ENCODE results near the gene ADCY2.

Gene ADCY2

DNA sequence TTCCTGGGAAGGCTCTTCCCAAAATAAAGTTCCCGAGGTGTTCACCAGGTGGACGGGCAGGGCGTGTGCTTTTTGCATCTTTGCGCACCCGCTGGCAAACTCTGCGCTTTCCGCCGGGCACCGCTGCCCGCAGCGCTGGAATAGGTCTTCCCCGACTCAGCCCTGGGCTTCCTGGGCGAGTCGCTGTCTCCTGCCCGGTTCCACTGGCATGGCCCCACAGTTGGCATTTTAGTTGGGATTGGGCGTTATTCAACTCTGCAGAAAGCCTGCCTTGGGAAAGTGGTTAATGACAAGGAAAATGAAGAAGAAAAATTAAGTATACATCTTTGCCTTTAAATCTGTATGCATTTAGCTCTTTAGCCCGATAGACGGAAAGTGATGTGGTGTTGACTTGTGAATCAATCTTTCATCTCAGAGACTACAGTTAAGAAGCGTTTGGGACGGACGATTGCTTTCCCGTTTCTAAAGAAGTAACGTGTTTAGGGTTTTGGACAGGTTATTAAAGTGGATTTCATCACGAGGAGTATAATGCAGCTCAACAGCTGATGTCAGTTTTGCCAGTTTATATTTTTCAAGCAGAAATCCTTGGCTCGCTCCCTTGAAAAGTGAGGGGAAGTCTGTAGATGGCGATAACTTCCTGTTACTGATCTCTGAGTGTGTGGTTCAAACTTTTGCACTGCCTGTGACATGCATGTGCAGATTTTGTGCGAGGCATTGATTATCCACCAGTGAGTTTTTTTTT, 946 bp downstream of the ADCY2 start:
- TF ChIP-seq ZFP30 (CRISPR knock-in tag; IDR thresholded peaks at IDR 0.05): no peak
- TF ChIP-seq GLIS3 (CRISPR knock-in tag; IDR thresholded peaks at IDR 0.05): no peak
- no peak for TF ChIP-seq TSHZ2 (CRISPR knock-in tag; IDR thresholded peaks at IDR 0.05)
- no peak for TF ChIP-seq PPARA (CRISPR knock-in tag; IDR thresholded peaks at IDR 0.05; ENCODE audit: borderline replicate concordance)
- no peak for TF ChIP-seq ZNF565 (CRISPR knock-in tag; conservative IDR thresholded peaks at IDR 0.05; ENCODE audit: low read depth)
- TF ChIP-seq ESRRG (CRISPR knock-in tag; IDR thresholded peaks at IDR 0.05): no peak
- no peak for TF ChIP-seq BACH2 (CRISPR knock-in tag; IDR thresholded peaks at IDR 0.05; ENCODE audit: borderline replicate concordance)
- no peak for TF ChIP-seq POU6F1 (CRISPR knock-in tag; IDR thresholded peaks at IDR 0.05; ENCODE audit: borderline replicate concordance, low read depth)
- TF ChIP-seq ZNF70 (CRISPR knock-in tag; IDR thresholded peaks at IDR 0.05): no peak
- no peak for TF ChIP-seq CSDC2 (CRISPR knock-in tag; IDR thresholded peaks at IDR 0.05)

DNA sequence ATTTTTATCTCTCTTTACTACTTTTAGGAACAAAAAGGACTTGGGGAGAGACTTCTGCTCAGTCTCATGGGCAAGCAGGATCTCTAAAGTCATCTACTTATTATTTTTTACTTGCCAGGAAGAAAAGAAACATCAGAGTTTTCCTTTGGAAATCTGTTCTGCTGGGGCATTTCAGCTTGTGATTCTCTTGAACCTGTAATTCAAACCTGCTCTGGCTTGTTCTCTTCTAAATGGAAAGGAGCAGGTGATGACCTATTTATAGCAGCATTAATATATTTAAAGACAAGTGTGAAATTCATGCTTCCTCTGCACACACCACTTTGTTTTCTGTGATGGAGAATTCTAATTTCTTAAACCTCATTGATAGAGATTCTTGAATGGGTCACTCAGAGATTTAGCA, 2.0 kb downstream of the ADCY2 start:
- TF ChIP-seq TOX (CRISPR knock-in tag; IDR thresholded peaks at IDR 0.05; ENCODE audit: borderline replicate concordance) (no peak), CSRNP3 (CRISPR knock-in tag; IDR thresholded peaks at IDR 0.05) (no peak), SNAI2 (CRISPR knock-in tag; IDR thresholded peaks at IDR 0.05) (no peak), ZFP3 (CRISPR knock-in tag; IDR thresholded peaks at IDR 0.05) (no peak), TSHZ2 (CRISPR knock-in tag; IDR thresholded peaks at IDR 0.05) (no peak), PPARA (CRISPR knock-in tag; IDR thresholded peaks at IDR 0.05; ENCODE audit: borderline replicate concordance) (no peak), ZNF8 (CRISPR knock-in tag; IDR thresholded peaks at IDR 0.05) (no peak), ARNTL (CRISPR knock-in tag; IDR thresholded peaks at IDR 0.05; ENCODE audit: borderline replicate concordance, low read depth) (no peak), OSR1 (CRISPR knock-in tag; IDR thresholded peaks at IDR 0.05) (no peak), CSDC2 (CRISPR knock-in tag; IDR thresholded peaks at IDR 0.05) (no peak), ZNF70 (CRISPR knock-in tag; IDR thresholded peaks at IDR 0.05) (no peak), ZFP30 (CRISPR knock-in tag; IDR thresholded peaks at IDR 0.05) (no peak), ISL1 (CRISPR knock-in tag; IDR thresholded peaks at IDR 0.05) (no peak), TCF4 (CRISPR knock-in tag; IDR thresholded peaks at IDR 0.05; ENCODE audit: borderline replicate concordance) (no peak)
- TF ChIP-seq, protein P1, sequence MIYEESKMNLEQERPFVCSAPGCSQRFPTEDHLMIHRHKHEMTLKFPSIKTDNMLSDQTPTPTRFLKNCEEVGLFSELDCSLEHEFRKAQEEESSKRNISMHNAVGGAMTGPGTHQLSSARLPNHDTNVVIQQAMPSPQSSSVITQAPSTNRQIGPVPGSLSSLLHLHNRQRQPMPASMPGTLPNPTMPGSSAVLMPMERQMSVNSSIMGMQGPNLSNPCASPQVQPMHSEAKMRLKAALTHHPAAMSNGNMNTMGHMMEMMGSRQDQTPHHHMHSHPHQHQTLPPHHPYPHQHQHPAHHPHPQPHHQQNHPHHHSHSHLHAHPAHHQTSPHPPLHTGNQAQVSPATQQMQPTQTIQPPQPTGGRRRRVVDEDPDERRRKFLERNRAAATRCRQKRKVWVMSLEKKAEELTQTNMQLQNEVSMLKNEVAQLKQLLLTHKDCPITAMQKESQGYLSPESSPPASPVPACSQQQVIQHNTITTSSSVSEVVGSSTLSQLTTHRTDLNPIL (CRISPR knock-in tag; IDR thresholded peaks at IDR 0.05; ENCODE audit: low read depth): no peak
- no peak for ATAC-seq

More for the DNA sequence above, 946 bp downstream of the ADCY2 start:
- no peak for ATAC-seq

All from SK-N-SH treated with all-trans-retinoic acid at 6 μM for 48 hours (cell line).